ENCODE data around the gene EXOC2.

GRCh38 chr6:636488-636887 is 56.5 kb downstream of the EXOC2 start:
- TF ChIP-seq, protein P1, sequence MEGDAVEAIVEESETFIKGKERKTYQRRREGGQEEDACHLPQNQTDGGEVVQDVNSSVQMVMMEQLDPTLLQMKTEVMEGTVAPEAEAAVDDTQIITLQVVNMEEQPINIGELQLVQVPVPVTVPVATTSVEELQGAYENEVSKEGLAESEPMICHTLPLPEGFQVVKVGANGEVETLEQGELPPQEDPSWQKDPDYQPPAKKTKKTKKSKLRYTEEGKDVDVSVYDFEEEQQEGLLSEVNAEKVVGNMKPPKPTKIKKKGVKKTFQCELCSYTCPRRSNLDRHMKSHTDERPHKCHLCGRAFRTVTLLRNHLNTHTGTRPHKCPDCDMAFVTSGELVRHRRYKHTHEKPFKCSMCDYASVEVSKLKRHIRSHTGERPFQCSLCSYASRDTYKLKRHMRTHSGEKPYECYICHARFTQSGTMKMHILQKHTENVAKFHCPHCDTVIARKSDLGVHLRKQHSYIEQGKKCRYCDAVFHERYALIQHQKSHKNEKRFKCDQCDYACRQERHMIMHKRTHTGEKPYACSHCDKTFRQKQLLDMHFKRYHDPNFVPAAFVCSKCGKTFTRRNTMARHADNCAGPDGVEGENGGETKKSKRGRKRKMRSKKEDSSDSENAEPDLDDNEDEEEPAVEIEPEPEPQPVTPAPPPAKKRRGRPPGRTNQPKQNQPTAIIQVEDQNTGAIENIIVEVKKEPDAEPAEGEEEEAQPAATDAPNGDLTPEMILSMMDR (IDR thresholded peaks at IDR 0.05): no peak
- no peak for TF ChIP-seq POLR2A (IDR thresholded peaks at IDR 0.05)
- no peak for TF ChIP-seq POLR2AphosphoS5 (IDR thresholded peaks at IDR 0.05)
